Uterus (tissue), 4 donors: ENCODE results near the gene BZW2. TPM values are rescaled to one million over a fixed set of nuclear protein-coding genes. Genes with fewer than 3 reads are reported as not detected.

Experiments used
- DNase-seq, 2 donors: peaks; one replicate each; pipeline ENCODE4 v3.0.0-alpha.2; 2019 to 2020
- H3K27ac ChIP-seq, 2 donors: fragments of 200-600 bp; sonication (generic); 1 replicate in 1 of 2; 2 replicates in 1 of 2; pipeline ENCODE4 v1.5.1; 2016 to 2018
- H3K27me3 ChIP-seq, 2 donors: fragments of 200-600 bp; sonication (generic); one replicate each; pipeline ENCODE4 v1.5.1; 2018 to 2019; ENCODE audit warnings: control low read depth in 1 of 2
- H3K36me3 ChIP-seq, 2 donors: fragments of 200-600 bp; sonication (generic); one replicate each; pipeline ENCODE4 v1.5.1; 2019; ENCODE audit warnings: control low read depth in 1 of 2
- H3K4me1 ChIP-seq, 2 donors: fragments of 200-600 bp; sonication (generic); one replicate each; pipeline ENCODE4 v1.5.1; 2018 to 2019; ENCODE audit warnings: control low read depth in 1 of 2
- H3K4me3 ChIP-seq, 2 donors: fragments of 200-600 bp; sonication (generic); 1 replicate in 1 of 2; 2 replicates in 1 of 2; pipeline ENCODE4 v1.5.1; 2018 to 2019; ENCODE audit warnings: mild to moderate bottlenecking in 1 of 2
- H3K9me3 ChIP-seq, 2 donors: fragments of 200-600 bp; sonication (generic); one replicate each; pipeline ENCODE4 v1.5.1; 2019; ENCODE audit warnings: control low read depth in 1 of 2
- CTCF ChIP-seq, 4 experiments: fragments of 200-600 bp in 2 of 4; fragments of 450-650 bp in 2 of 4; sonication (generic) in 2 of 4; IDR thresholded peaks; one replicate each; pipeline ENCODE4 v1.5.1; 2016 to 2019; ENCODE audit warnings: antibody characterized with exemption in 4 of 4, mild to moderate bottlenecking in 2 of 4, moderate library complexity in 1 of 4
- POLR2A ChIP-seq, 2 donors: fragments of 450-650 bp; IDR thresholded peaks; one replicate each; pipeline ENCODE4 v1.6.1; 2016; ENCODE audit warnings: antibody characterized with exemption in 2 of 2, mild to moderate bottlenecking in 1 of 2, moderate library complexity in 1 of 2
- intact Hi-C: fragments of 100-400 bp; cut with DNase I; formaldehyde crosslinking; loops from one replicate; pipeline ENCODE4 v1.15.1; 2023; ENCODE audit warnings: low total_unique reads
- total RNA-seq, 4 donors: library from RNA; depleted of rRNA in 3 of 4; stranded (reverse); fragments of >200 nt in 3 of 4; gene quantifications; one replicate each; pipeline versions ENCODE4 v1.1.0 to v1.2.4, GENCODE V29; 2014 to 2023
- donor health status: DM: yes; HTN: yes; CAD: no.

The BZW2 gene
- total RNA-seq, 4 donors from 2014 or later = 16.5 to 50.0 (median 32.4) TPM

- no peaks in the 10 kb centered on the region for H3K9me3 ChIP-seq
- intact Hi-C loops = no loop called here
- no peak for DNase-seq
- H3K27me3 ChIP-seq = no peaks in the 10 kb centered on the region
- H3K4me1 ChIP-seq = no peaks in the 10 kb centered on the region
- H3K36me3 ChIP-seq = no peaks in the 10 kb centered on the region
- H3K4me3 ChIP-seq = no peak overlapping the region
- TF ChIP-seq POLR2A (IDR thresholded peaks at IDR 0.05) (no peak), CTCF (IDR thresholded peaks at IDR 0.05) (no peak)
- H3K27ac ChIP-seq = no peak overlapping the region
These were observed 81.8 kb downstream of the BZW2 start for GRCh38 chr7:16727736-16728135.

- no peak overlapping the region for H3K27ac ChIP-seq
- intact Hi-C loops = no loop called here
- no peak for DNase-seq
- H3K4me3 ChIP-seq = no peak overlapping the region
- TF ChIP-seq CTCF (IDR thresholded peaks at IDR 0.05) = no peak
- no peak for TF ChIP-seq POLR2A (IDR thresholded peaks at IDR 0.05)
- H3K9me3 ChIP-seq = no peaks in the 10 kb centered on the region
- no peaks in the 10 kb centered on the region for H3K36me3 ChIP-seq
- H3K27me3 ChIP-seq = no peaks in the 10 kb centered on the region
- H3K4me1 ChIP-seq = no peaks in the 10 kb centered on the region
These were observed 82.8 kb downstream of the BZW2 start for GRCh38 chr7:16728811-16729210.

- no peaks in the 10 kb centered on the region for H3K36me3 ChIP-seq
- intact Hi-C loops = no loop called here
These were observed 83.6 kb downstream of the BZW2 start for GRCh38 chr7:16729541-16729940.

GRCh38 chr7:16730937-16731336, 85.0 kb downstream of the BZW2 start:
- Histone ChIP-seq H3K27ac (no peak overlapping the region), H3K36me3 (no peaks in the 10 kb centered on the region)
- no peak for DNase-seq

More at GRCh38 chr7:16729541-16729940, 83.6 kb downstream of the BZW2 start:
- Histone ChIP-seq H3K27ac (no peak overlapping the region), H3K4me3 (no peak overlapping the region), H3K4me1 (no peaks in the 10 kb centered on the region), H3K27me3 (no peaks in the 10 kb centered on the region), H3K9me3 (no peaks in the 10 kb centered on the region)
- TF ChIP-seq POLR2A (IDR thresholded peaks at IDR 0.05) (no peak), CTCF (IDR thresholded peaks at IDR 0.05) (no peak)
- DNase-seq = no peak

GRCh38 chr7:16732828-16733227, 86.8 kb downstream of the BZW2 start:
- intact Hi-C loops = no loop called here
- no peak overlapping the region for H3K4me3 ChIP-seq
- no peaks in the 10 kb centered on the region for H3K9me3 ChIP-seq
- no peak overlapping the region for H3K27ac ChIP-seq
- H3K36me3 ChIP-seq = no peaks in the 10 kb centered on the region
- no peaks in the 10 kb centered on the region for H3K27me3 ChIP-seq
- no peaks in the 10 kb centered on the region for H3K4me1 ChIP-seq
- DNase-seq = no peak
- TF ChIP-seq POLR2A (IDR thresholded peaks at IDR 0.05) (no peak), CTCF (IDR thresholded peaks at IDR 0.05) (no peak)

More at GRCh38 chr7:16730937-16731336, 85.0 kb downstream of the BZW2 start:
- TF ChIP-seq POLR2A (IDR thresholded peaks at IDR 0.05) = no peak
- TF ChIP-seq CTCF (IDR thresholded peaks at IDR 0.05) = no peak
- H3K9me3 ChIP-seq = no peaks in the 10 kb centered on the region
- no peak overlapping the region for H3K4me3 ChIP-seq
- H3K4me1 ChIP-seq = no peaks in the 10 kb centered on the region
- intact Hi-C loops = no loop called here
- H3K27me3 ChIP-seq = no peaks in the 10 kb centered on the region
